Measurements from ENCODE around the gene ABHD16A.

The ABHD16A gene

DNA sequence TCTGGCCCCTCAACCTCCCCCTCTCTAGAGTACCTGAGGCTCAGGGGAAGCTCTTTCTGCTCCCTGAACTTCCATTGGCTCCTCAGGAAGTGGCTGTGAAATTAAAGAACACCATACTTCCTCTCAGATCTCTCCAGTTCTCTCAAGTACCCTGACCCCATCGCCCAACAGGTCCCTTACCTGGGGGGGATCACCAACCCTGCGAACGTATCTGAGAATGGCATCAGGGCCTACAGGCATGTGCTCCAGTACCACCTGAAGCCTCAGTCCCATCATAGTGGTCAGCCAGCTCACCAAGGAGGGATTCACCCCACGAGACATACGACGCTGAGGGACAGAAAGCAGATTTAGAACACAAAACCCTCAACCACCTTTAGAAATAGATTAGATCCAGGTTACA, 62.5 kb downstream of the ABHD16A start:
- H3K36me3 ChIP-seq (ENCODE audit: insufficient read depth, low read length), result peaks cover 89% of the 10 kb centered on the region
- H3K9ac ChIP-seq (ENCODE audit: insufficient read length), result no peak overlapping the region
- H3K9me3 ChIP-seq (ENCODE audit: low read depth, low read length), result no peaks in the 10 kb centered on the region
- TF ChIP-seq EZH2 (IDR thresholded peaks at IDR 0.05), result no peak
- TF ChIP-seq FOXP2 (optimal IDR thresholded peaks at IDR 0.05; ENCODE audit: control extremely low read depth, extremely low read length, insufficient read depth), result no peak
- no peak for TF ChIP-seq POLR2AphosphoS5 (IDR thresholded peaks at IDR 0.05; ENCODE audit: borderline replicate concordance, low read depth, low read length)
- H3K27ac ChIP-seq, result no peak overlapping the region
- H3K4me3 ChIP-seq, result no peak overlapping the region
- no peak for DNase-seq (ENCODE audit: low read depth, low spot score)

- Histone ChIP-seq H3K4me3 (no peak overlapping the region), H3K36me3 (ENCODE audit: insufficient read depth, low read length) (peaks cover 89% of the 10 kb centered on the region), H3K27ac (peak overlapping the region; percentile 78), H3K9ac (ENCODE audit: insufficient read length) (no peak overlapping the region), H3K9me3 (ENCODE audit: low read depth, low read length) (no peaks in the 10 kb centered on the region)
- no peak for DNase-seq (ENCODE audit: low read depth, low spot score)
- no peak for TF ChIP-seq FOXP2 (optimal IDR thresholded peaks at IDR 0.05; ENCODE audit: control extremely low read depth, extremely low read length, insufficient read depth)
- TF ChIP-seq POLR2AphosphoS5 (IDR thresholded peaks at IDR 0.05; ENCODE audit: borderline replicate concordance, low read depth, low read length), result 0 out of 2 replicates have a peak, but pooled peaks have one; percentile 13
Measured at GRCh38 chr6:31639449-31639861, 63.7 kb downstream of the ABHD16A start.

DNA sequence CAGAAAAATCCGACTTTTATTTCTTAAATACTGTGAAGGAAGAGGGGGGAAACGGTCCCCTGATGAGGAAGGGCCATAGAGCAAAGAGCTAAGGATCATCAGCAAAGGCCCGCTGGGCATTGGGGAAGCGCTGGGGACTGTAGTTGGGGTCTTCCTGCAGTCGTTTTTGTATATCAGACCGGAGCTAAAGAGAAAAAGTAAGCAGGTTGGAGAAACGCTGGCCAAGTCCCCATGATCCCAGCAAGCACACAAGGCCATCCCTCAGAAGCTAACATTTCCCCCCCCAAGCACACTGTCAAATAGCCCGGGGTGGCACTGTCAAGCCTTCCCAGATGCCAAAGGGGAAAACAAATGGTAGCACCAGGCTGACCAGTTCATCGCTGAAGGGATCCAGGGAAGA, 64.1 kb downstream of the ABHD16A start:
- Histone ChIP-seq H3K36me3 (ENCODE audit: insufficient read depth, low read length) (peaks cover 89% of the 10 kb centered on the region), H3K4me3 (no peak overlapping the region)
- DNase-seq (ENCODE audit: low read depth, low spot score), result no peak

More for the DNA sequence above, 64.1 kb downstream of the ABHD16A start:
- Histone ChIP-seq H3K27ac (peak overlapping the region; percentile 78; the same call in 1 of the 2 replicates), H3K9me3 (ENCODE audit: low read depth, low read length) (no peaks in the 10 kb centered on the region), H3K9ac (ENCODE audit: insufficient read length) (no peak overlapping the region)
- TF ChIP-seq FOXP2 (optimal IDR thresholded peaks at IDR 0.05; ENCODE audit: control extremely low read depth, extremely low read length, insufficient read depth), result no peak
- TF ChIP-seq POLR2AphosphoS5 (IDR thresholded peaks at IDR 0.05; ENCODE audit: borderline replicate concordance, low read depth, low read length), result peak; percentile 40
- no peak for TF ChIP-seq EZH2 (IDR thresholded peaks at IDR 0.05)
